Common myeloid progenitor, CD34-positive (primary cell): ENCODE results near the gene LRRC71. TPM values are rescaled to one million over a fixed set of nuclear protein-coding genes. Genes with fewer than 3 reads are reported as not detected.

Source experiments
- CTCF ChIA-PET: fragments of 350-600 bp; sonication (Branson Sonifier 250); formaldehyde crosslinking; loops from one replicate; lab custom pipeline; 2021; ENCODE audit warnings: antibody characterized with exemption; lab: Charles Lee
- POLR2A ChIA-PET: fragments of 350-600 bp; sonication (Branson Sonifier 250); formaldehyde crosslinking; loops from one replicate; lab custom pipeline; 2021; ENCODE audit warnings: antibody characterized with exemption; lab: Charles Lee
- DNase-seq, 3 donors: peaks; one replicate each; pipeline versions ENCODE4 v3.0.0 to v3.0.0-alpha.2; 2013
- H3K27ac ChIP-seq, 2 experiments: 1 replicate in 1 of 2; 2 replicates in 1 of 2; pipeline ENCODE4 v1.7.0; 2013; ENCODE audit warnings: inconsistent platforms in 2 of 2, low read length in 2 of 2, mild to moderate bottlenecking in 2 of 2, low read depth in 1 of 2, moderate library complexity in 1 of 2; ENCODE audit not compliant: severe bottlenecking in 2 of 2, insufficient read depth in 1 of 2, poor library complexity in 1 of 2
- H3K27me3 ChIP-seq, 5 experiments: replicated peaks in 2 of 5; 1 replicate in 3 of 5; 2 replicates in 2 of 5; pipeline versions ENCODE4 v1.6.1 to v1.7.0; 2013; ENCODE audit warnings: low read length in 4 of 5, mild to moderate bottlenecking in 2 of 5, moderate library complexity in 2 of 5, inconsistent platforms in 1 of 5; ENCODE audit not compliant: insufficient read depth in 5 of 5, control insufficient read depth in 4 of 5
- H3K36me3 ChIP-seq, 4 experiments: 1 replicate in 2 of 4; 2 replicates in 2 of 4; pipeline versions ENCODE4 v1.6.1 to v1.7.0; 2013; ENCODE audit warnings: low read length in 3 of 4, control low read depth in 1 of 4, mild to moderate bottlenecking in 1 of 4; ENCODE audit not compliant: control insufficient read depth in 4 of 4, insufficient read depth in 4 of 4
- H3K4me1 ChIP-seq, 4 experiments: 1 replicate in 3 of 4; 2 replicates in 1 of 4; pipeline versions ENCODE4 v1.6.1 to v1.7.1; 2013; ENCODE audit warnings: low read length in 3 of 4, mild to moderate bottlenecking in 3 of 4, control low read depth in 1 of 4, inconsistent platforms in 1 of 4, moderate library complexity in 1 of 4; ENCODE audit not compliant: control insufficient read depth in 4 of 4, insufficient read depth in 4 of 4; ENCODE audit errors: control extremely low read depth in 1 of 4
- H3K4me3 ChIP-seq, 7 experiments: 1 replicate in 4 of 7; 2 replicates in 3 of 7; pipeline versions ENCODE4 v1.5.1 to v1.7.0; 2013; ENCODE audit warnings: mild to moderate bottlenecking in 7 of 7, low read length in 6 of 7, moderate library complexity in 6 of 7, inconsistent platforms in 2 of 7, low read depth in 2 of 7, control low read depth in 1 of 7; ENCODE audit not compliant: insufficient read depth in 4 of 7, control insufficient read depth in 1 of 7; ENCODE audit errors: extremely low read depth in 1 of 7
- H3K9me3 ChIP-seq, 5 experiments: 1 replicate in 4 of 5; 2 replicates in 1 of 5; pipeline versions ENCODE4 v1.6.1 to v1.7.1; 2013; ENCODE audit warnings: low read length in 4 of 5, mild to moderate bottlenecking in 2 of 5, inconsistent platforms in 1 of 5, low read depth in 1 of 5, moderate library complexity in 1 of 5; ENCODE audit not compliant: control insufficient read depth in 4 of 5, insufficient read depth in 2 of 5; ENCODE audit errors: control extremely low read depth in 1 of 5
- WGBS: methylation state at CpG from one replicate; pipeline ENCODE4 v1.1.5; 2013; ENCODE audit not compliant: insufficient coverage; 5-methylcytosine and 5-hydroxymethylcytosine counted together
- polyA plus RNA-seq: library from polyadenylated mRNA; unstranded; fragments of 120-200 nt; gene quantifications from one replicate; pipeline ENCODE4 v1.2.1, GENCODE V29; 2013

LRRC71 gene
- 0.11 TPM for polyA plus RNA-seq

DNA sequence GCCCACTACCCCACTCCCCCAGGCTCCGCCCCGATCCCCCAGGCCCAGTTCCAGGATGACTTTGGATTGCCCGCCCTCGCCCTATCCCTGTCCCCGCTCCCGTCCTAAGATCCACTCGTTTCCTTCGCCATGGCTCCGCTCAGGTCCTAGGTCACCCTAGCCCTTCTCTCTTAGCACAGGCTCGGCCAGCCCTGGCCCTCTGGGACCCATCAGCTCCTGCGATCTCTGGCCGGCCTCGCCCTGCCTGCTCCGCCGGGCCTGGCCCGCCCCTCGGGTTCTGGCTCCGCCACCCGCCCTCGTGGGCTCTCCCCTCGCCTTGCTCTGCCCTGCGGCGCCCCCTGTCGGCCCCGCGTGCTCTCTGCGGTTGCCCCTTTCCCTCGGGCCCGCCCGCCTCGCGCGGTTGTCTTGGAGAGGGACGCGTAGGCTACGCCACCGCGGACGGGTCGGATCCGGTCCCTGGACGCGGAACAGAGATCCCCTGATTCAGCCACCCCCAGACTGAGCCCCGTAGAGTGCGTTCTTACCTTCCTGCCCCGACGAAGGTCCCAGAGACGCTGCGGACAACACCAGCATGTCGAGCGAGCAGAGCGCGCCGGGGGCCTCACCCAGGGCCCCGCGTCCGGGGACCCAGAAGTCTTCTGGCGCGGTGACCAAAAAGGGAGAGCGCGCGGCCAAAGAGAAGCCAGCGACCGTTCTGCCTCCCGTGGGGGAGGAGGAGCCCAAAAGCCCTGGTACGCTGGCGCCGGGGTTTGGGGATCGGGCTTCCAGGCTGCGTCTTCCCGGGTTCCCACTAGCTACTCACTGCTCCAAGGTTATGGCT lies at the start of gene LRRC71:
TSS of gene LRRC71 (plus strand) at position 400 of the 820 bp plus-strand sequence. CDS start at position 572, 172 bp downstream.
- Histone ChIP-seq H3K36me3 (peaks cover 0 to 15% (median under 1%) of the 10 kb centered on the region in 4 experiments), H3K9me3 (no peaks in the 10 kb centered on the region), H3K4me1 (peaks cover 0 to 27% (median 17%) of the 10 kb centered on the region in 4 experiments), H3K4me3 (peak within 1 kb of the TSS in 4 of 7 experiments; percentile 8 to 50 (median 37)), H3K27ac (no peak within 1 kb of the TSS), H3K27me3 (peaks cover 12 to 56% (median 39%) of the 10 kb centered on the region in 5 experiments)
- 10% methylated on average over 60 of the region's 71 CpGs for WGBS
- ChIA-PET POLR2A (interaction anchor here (0.7 kb wide), 2 partner anchors 164 to 386 kb away, joined by 3 to 5 read pairs; no protein-coding TSS in a partner anchor), CTCF (interaction anchor here (0.8 to 14.3 kb wide), 11 partner anchors 8 to 231 kb away, joined by 3 to 201 read pairs (median 4); partner anchors contain the start of gene PEAR1)
- DNase-seq, result peak; percentile 82 to 87 (median 84)

DNA sequence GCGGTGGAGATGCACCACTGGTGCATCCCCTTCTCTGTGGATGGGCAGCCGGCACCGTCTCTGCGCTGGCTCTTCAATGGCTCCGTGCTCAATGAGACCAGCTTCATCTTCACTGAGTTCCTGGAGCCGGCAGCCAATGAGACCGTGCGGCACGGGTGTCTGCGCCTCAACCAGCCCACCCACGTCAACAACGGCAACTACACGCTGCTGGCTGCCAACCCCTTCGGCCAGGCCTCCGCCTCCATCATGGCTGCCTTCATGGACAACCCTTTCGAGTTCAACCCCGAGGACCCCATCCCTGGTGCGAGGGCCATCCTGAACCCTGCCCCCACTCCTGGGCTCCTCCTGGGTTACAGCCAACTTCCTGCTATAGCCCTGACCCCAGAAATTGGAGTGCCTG lies 46.8 kb upstream of the LRRC71 start:
- peaks cover 0 to 18% (median 10%) of the 10 kb centered on the region in 5 experiments for H3K27me3 ChIP-seq
- no peak overlapping the region for H3K4me3 ChIP-seq
- no peaks in the 10 kb centered on the region for H3K36me3 ChIP-seq
- no peaks in the 10 kb centered on the region for H3K4me1 ChIP-seq
- DNase-seq, result no peak
- ChIA-PET CTCF (interaction anchor here (0.8 to 10.7 kb wide), 3 partner anchors 13 to 147 kb away, joined by 3 to 75 read pairs (median 3); partner anchors contain the start of genes NTRK1 and PEAR1), POLR2A (no interaction called here)
- WGBS, result 97% methylated on average over 17 of the region's 18 CpGs
- H3K9me3 ChIP-seq, result no peaks in the 10 kb centered on the region
- H3K27ac ChIP-seq, result no peak overlapping the region

- peaks cover 0 to 23% (median 10%) of the 10 kb centered on the region in 5 experiments for H3K27me3 ChIP-seq
- CTCF ChIA-PET, result interaction anchor here (0.8 to 10.7 kb wide), 5 partner anchors 10 to 148 kb away, joined by 3 to 75 read pairs (median 3); partner anchors contain the start of genes NTRK1 and PEAR1
Measured at GRCh38 chr1:156874142-156874541, 46.3 kb upstream of the LRRC71 start.

GRCh38 chr1:156874572-156875340 lies 45.7 kb upstream of the LRRC71 start:
- WGBS, result 98% methylated on average over 16 of the region's 16 CpGs
- H3K4me1 ChIP-seq, result no peaks in the 10 kb centered on the region
- CTCF ChIA-PET, result interaction anchor here (0.9 to 10.7 kb wide), 3 partner anchors 9 to 17 kb away, joined by 3 to 75 read pairs (median 4); partner anchors contain the start of gene PEAR1
- POLR2A ChIA-PET, result no interaction called here
- H3K27ac ChIP-seq, result no peak overlapping the region
- no peak for DNase-seq
- peaks cover 0 to 24% (median 10%) of the 10 kb centered on the region in 5 experiments for H3K27me3 ChIP-seq
- no peaks in the 10 kb centered on the region for H3K9me3 ChIP-seq
- H3K4me3 ChIP-seq, result no peak overlapping the region
- no peaks in the 10 kb centered on the region for H3K36me3 ChIP-seq

More at GRCh38 chr1:156874142-156874541, 46.3 kb upstream of the LRRC71 start:
- POLR2A ChIA-PET, result no interaction called here
- Histone ChIP-seq H3K4me3 (no peak overlapping the region), H3K4me1 (no peaks in the 10 kb centered on the region), H3K9me3 (no peaks in the 10 kb centered on the region), H3K27ac (no peak overlapping the region), H3K36me3 (no peaks in the 10 kb centered on the region)
- no peak for DNase-seq
- no CpG with 5 or more reads among the region's 5 CpGs for WGBS

GRCh38 chr1:156875341-156875615 lies 45.2 kb upstream of the LRRC71 start:
- no peaks in the 10 kb centered on the region for H3K9me3 ChIP-seq
- 93% methylated on average over 4 of the region's 5 CpGs for WGBS

GRCh38 chr1:156876281-156876680 lies 44.2 kb upstream of the LRRC71 start:
- DNase-seq, result no peak
- no peaks in the 10 kb centered on the region for H3K9me3 ChIP-seq
- WGBS, result 41% methylated on average over 12 of the region's 21 CpGs
- no peak overlapping the region for H3K27ac ChIP-seq
- H3K36me3 ChIP-seq, result no peaks in the 10 kb centered on the region
- no peaks in the 10 kb centered on the region for H3K4me1 ChIP-seq
- no peak overlapping the region for H3K4me3 ChIP-seq
- ChIA-PET POLR2A (interaction anchor here (0.7 kb wide), 1 partner anchor 55 kb away, joined by 3 read pairs; no protein-coding TSS in a partner anchor), CTCF (interaction anchor here (1.0 to 10.7 kb wide), 6 partner anchors 10 to 84 kb away, joined by 3 to 75 read pairs (median 4); partner anchors contain the start of gene PEAR1)
- peaks cover 0 to 29% (median 10%) of the 10 kb centered on the region in 5 experiments for H3K27me3 ChIP-seq

More at GRCh38 chr1:156875341-156875615, 45.2 kb upstream of the LRRC71 start:
- no peak overlapping the region for H3K27ac ChIP-seq
- peaks cover 0 to 25% (median 10%) of the 10 kb centered on the region in 5 experiments for H3K27me3 ChIP-seq
- POLR2A ChIA-PET, result no interaction called here
- no peak overlapping the region for H3K4me3 ChIP-seq
- H3K36me3 ChIP-seq, result no peaks in the 10 kb centered on the region
- CTCF ChIA-PET, result interaction anchor here (1.6 to 10.7 kb wide), 2 partner anchors 16 to 17 kb away, joined by 4 to 75 read pairs; partner anchors contain the start of gene PEAR1
- no peaks in the 10 kb centered on the region for H3K4me1 ChIP-seq
- DNase-seq, result no peak
